Caco-2 (cell line): ENCODE data around the gene TMEM174. TPM values are rescaled to one million over a fixed set of nuclear protein-coding genes. Genes with fewer than 3 reads are reported as not detected.

ENCODE experiments used
- BruUV-seq: library from RNA; stranded (reverse); fragments of 400-500 nt; replicated peaks from 2 replicates; lab custom pipeline; 2021; lab: Mats Ljungman, UMichigan
- CTCF ChIA-PET: fragments of 300-600 bp; sonication (Branson Sonifier 250); formaldehyde crosslinking; loops from one replicate; lab custom pipeline; 2022; ENCODE audit warnings: antibody characterized with exemption; lab: Charles Lee
- POLR2A ChIA-PET: fragments of 300-600 bp; sonication (Branson Sonifier 250); formaldehyde crosslinking; loops from one replicate; lab custom pipeline; 2022; ENCODE audit warnings: antibody characterized with exemption; lab: Charles Lee
- DNase-seq, 2 experiments: peaks; one replicate each; pipeline versions ENCODE4 v3.0.0 to v3.0.0-alpha.2; 2020 to 2022
- H3K27me3 ChIP-seq: replicated peaks from 2 replicates; pipeline ENCODE4 v1.6.0; 2011; ENCODE audit warnings: low read length; ENCODE audit not compliant: control insufficient read depth, insufficient read depth
- H3K36me3 ChIP-seq: 2 replicates; pipeline ENCODE4 v1.5.1; 2011; ENCODE audit warnings: low read length; ENCODE audit not compliant: control insufficient read depth, insufficient read depth
- H3K4me1 ChIP-seq: fragments of 250-450 bp; sonication (Bioruptor Pico); 2 replicates; pipeline ENCODE4 v1.5.1; 2020; ENCODE audit warnings: mild to moderate bottlenecking
- H3K4me3 ChIP-seq: 2 replicates; pipeline ENCODE4 v1.5.1; 2011; ENCODE audit warnings: low read depth, mild to moderate bottlenecking, control low read depth, low read length
- H3K9me3 ChIP-seq: fragments of 250-450 bp; sonication (Bioruptor Pico); 2 replicates; pipeline ENCODE4 v1.5.1; 2020; ENCODE audit warnings: mild to moderate bottlenecking, moderate library complexity
- H3K27ac Mint-ChIP-seq: one replicate; pipeline ENCODE4 v1.8.0; 2022; ENCODE audit warnings: mixed read lengths; ENCODE audit not compliant: unreplicated experiment
- H3K27me3 Mint-ChIP-seq: one replicate; pipeline ENCODE4 v1.8.0; 2022; ENCODE audit warnings: mixed read lengths; ENCODE audit not compliant: insufficient read depth, unreplicated experiment
- H3K36me3 Mint-ChIP-seq: one replicate; pipeline ENCODE4 v1.8.0; 2022; ENCODE audit warnings: mild to moderate bottlenecking, mixed read lengths; ENCODE audit not compliant: insufficient read depth, unreplicated experiment
- H3K4me1 Mint-ChIP-seq: one replicate; pipeline ENCODE4 v1.8.0; 2022; ENCODE audit warnings: low read depth, mixed read lengths; ENCODE audit not compliant: unreplicated experiment
- H3K4me3 Mint-ChIP-seq: one replicate; pipeline ENCODE4 v1.8.0; 2022; ENCODE audit warnings: mild to moderate bottlenecking, moderate library complexity, mixed read lengths; ENCODE audit not compliant: unreplicated experiment
- H3K9me3 Mint-ChIP-seq: one replicate; pipeline ENCODE4 v1.8.0; 2022; ENCODE audit warnings: mixed read lengths; ENCODE audit not compliant: unreplicated experiment
- intact Hi-C: fragments of 100-400 bp; cut with micrococcal nuclease; formaldehyde crosslinking; loops from one replicate; pipeline ENCODE4 v1.10.0; 2022; ENCODE audit not compliant: unreplicated experiment
- total RNA-seq: library from RNA; stranded (reverse); gene quantifications from 2 replicates; pipeline ENCODE4 v1.2.3, GENCODE V29; 2022
- TF ChIP-seq, protein P1 (sequence below), 2 experiments: fragments of 200-600 bp in 1 of 2; IDR thresholded peaks; 1 replicate in 1 of 2; 2 replicates in 1 of 2; pipeline versions ENCODE4 v1.5.1 to v1.8.0; 2011 to 2022; ENCODE audit warnings: antibody characterized with exemption in 1 of 2, control low read depth in 1 of 2, inconsistent platforms in 1 of 2, low read depth in 1 of 2, low read length in 1 of 2, mild to moderate bottlenecking in 1 of 2, moderate library complexity in 1 of 2; ENCODE audit not compliant: insufficient read depth in 1 of 2, severe bottlenecking in 1 of 2, unreplicated experiment in 1 of 2

The TMEM174 gene
- total RNA-seq, 1 experiment from 2014 or later: not detected

DNA sequence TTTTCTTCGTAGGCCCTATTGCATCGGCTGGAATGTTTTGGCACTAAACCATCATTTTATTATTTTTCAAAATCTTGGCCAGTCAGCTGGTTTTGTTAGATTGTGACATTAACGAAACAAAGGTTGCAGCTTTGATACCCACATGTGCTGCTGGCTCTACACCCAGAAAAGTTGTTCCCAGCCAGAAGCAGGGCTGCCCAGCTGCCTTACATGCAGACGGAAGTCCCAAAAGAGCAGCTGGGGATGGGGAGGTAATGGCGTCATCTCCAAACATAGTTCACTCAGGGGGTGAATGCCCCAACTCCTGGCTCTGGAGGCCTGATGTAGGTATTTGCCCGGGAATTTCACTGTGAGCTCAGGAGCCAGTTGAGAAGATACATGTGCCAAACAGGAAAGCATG lies 29.3 kb upstream of the TMEM174 start:
- intact Hi-C loops: no loop called here
- Mint-ChIP-seq H3K4me3 (no peak overlapping the region), H3K9me3 (no peaks in the 10 kb centered on the region), H3K27me3 (no peaks in the 10 kb centered on the region), H3K27ac (no peak overlapping the region), H3K36me3 (no peaks in the 10 kb centered on the region), H3K4me1 (no peaks in the 10 kb centered on the region)
- no TSS peak for BruUV-seq
- H3K4me1 ChIP-seq: no peaks in the 10 kb centered on the region
- H3K9me3 ChIP-seq: no peaks in the 10 kb centered on the region
- H3K4me3 ChIP-seq: no peak overlapping the region
- ChIA-PET CTCF (no interaction called here), POLR2A (no interaction called here)
- TF ChIP-seq, protein P1, sequence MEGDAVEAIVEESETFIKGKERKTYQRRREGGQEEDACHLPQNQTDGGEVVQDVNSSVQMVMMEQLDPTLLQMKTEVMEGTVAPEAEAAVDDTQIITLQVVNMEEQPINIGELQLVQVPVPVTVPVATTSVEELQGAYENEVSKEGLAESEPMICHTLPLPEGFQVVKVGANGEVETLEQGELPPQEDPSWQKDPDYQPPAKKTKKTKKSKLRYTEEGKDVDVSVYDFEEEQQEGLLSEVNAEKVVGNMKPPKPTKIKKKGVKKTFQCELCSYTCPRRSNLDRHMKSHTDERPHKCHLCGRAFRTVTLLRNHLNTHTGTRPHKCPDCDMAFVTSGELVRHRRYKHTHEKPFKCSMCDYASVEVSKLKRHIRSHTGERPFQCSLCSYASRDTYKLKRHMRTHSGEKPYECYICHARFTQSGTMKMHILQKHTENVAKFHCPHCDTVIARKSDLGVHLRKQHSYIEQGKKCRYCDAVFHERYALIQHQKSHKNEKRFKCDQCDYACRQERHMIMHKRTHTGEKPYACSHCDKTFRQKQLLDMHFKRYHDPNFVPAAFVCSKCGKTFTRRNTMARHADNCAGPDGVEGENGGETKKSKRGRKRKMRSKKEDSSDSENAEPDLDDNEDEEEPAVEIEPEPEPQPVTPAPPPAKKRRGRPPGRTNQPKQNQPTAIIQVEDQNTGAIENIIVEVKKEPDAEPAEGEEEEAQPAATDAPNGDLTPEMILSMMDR (IDR thresholded peaks at IDR 0.05; ENCODE audit: insufficient read depth in 1 of 2, low read depth in 1 of 2, low read length in 1 of 2, severe bottlenecking in 1 of 2, unreplicated experiment in 1 of 2): no peak
- no peaks in the 10 kb centered on the region for H3K27me3 ChIP-seq
- no peak for DNase-seq
- H3K36me3 ChIP-seq: no peaks in the 10 kb centered on the region

DNA sequence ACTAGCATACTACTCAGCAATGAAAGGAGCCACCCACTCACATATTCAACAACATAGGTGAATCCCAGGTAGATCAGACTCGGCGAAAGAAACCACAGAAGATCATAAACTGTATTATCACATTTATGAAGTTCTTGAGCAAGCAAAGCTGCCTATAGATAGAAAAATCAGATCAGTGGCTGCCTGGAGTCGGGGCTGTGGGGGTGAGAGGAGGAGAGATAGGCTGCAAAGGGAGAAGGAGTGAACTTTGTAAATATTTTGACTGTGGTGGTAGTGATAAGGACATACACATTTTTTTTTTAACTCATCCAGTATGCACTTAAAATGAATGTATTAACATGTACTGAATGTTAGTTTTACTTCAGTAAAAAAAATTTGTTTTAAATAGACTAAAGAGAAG lies 23.5 kb upstream of the TMEM174 start:
- Mint-ChIP-seq H3K9me3 (no peaks in the 10 kb centered on the region), H3K36me3 (no peaks in the 10 kb centered on the region), H3K4me3 (no peak overlapping the region), H3K27me3 (no peaks in the 10 kb centered on the region), H3K4me1 (peaks cover 7% of the 10 kb centered on the region), H3K27ac (no peak overlapping the region)
- no peaks in the 10 kb centered on the region for H3K9me3 ChIP-seq
- CTCF ChIA-PET: no interaction called here
- intact Hi-C loops: no loop called here
- no peak overlapping the region for H3K4me3 ChIP-seq
- H3K27me3 ChIP-seq: no peaks in the 10 kb centered on the region
- DNase-seq: no peak
- no TSS peak for BruUV-seq
- H3K4me1 ChIP-seq: no peaks in the 10 kb centered on the region
- no peaks in the 10 kb centered on the region for H3K36me3 ChIP-seq
- POLR2A ChIA-PET: no interaction called here
- TF ChIP-seq, protein P1 (IDR thresholded peaks at IDR 0.05; ENCODE audit: insufficient read depth in 1 of 2, low read depth in 1 of 2, low read length in 1 of 2, severe bottlenecking in 1 of 2, unreplicated experiment in 1 of 2): no peak

DNA sequence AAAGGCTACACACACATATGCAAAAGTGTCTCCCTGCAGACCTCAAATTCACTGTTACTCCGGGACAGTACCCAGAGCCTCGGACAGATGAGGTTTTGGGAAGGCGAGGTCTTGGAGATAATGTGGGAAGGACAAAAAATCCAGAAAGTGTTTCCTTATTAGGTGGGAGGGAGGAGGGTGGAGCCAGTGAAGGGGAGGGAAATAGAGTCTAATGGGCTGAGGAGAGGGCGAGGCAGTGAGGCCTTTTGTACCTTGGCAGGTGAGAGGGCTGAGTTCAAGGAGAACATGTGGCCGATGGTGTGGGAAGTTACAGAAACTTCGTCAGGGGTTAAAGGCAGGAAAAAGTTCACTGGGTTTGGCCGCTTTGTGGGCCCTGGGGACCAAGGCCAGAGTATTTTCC lies 22.1 kb upstream of the TMEM174 start:
- H3K4me1 ChIP-seq: no peaks in the 10 kb centered on the region
- no peaks in the 10 kb centered on the region for H3K27me3 Mint-ChIP-seq
- H3K27ac Mint-ChIP-seq: no peak overlapping the region
- CTCF ChIA-PET: no interaction called here
- H3K36me3 Mint-ChIP-seq: no peaks in the 10 kb centered on the region
- no peaks in the 10 kb centered on the region for H3K9me3 ChIP-seq
- DNase-seq: no peak
- TF ChIP-seq, protein P1 (IDR thresholded peaks at IDR 0.05; ENCODE audit: insufficient read depth in 1 of 2, low read depth in 1 of 2, low read length in 1 of 2, severe bottlenecking in 1 of 2, unreplicated experiment in 1 of 2): no peak
- H3K4me1 Mint-ChIP-seq: peaks cover 7% of the 10 kb centered on the region
- H3K9me3 Mint-ChIP-seq: no peaks in the 10 kb centered on the region
- H3K4me3 ChIP-seq: no peak overlapping the region
- intact Hi-C loops: loop anchor here (5.0 kb wide), 1 partner anchor 51 kb away; no protein-coding TSS in a partner anchor
- no peaks in the 10 kb centered on the region for H3K27me3 ChIP-seq
- H3K4me3 Mint-ChIP-seq: no peak overlapping the region
- POLR2A ChIA-PET: no interaction called here
- no peaks in the 10 kb centered on the region for H3K36me3 ChIP-seq
- BruUV-seq: no TSS peak
